HepG2 (cell line): Measurements from ENCODE around the gene PAN2. TPM values are rescaled to one million over a fixed set of nuclear protein-coding genes. Genes with fewer than 3 reads are reported as not detected.
A peak's percentile ranks its signal among the peaks of the same experiment; 100 is the strongest.

Experiments used
- HINFP ChIP-seq: sonication (generic); formaldehyde crosslinking; IDR thresholded peaks from 2 replicates; pipeline ENCODE4 v1.4.0; 2020; ENCODE audit warnings: low read depth, mild to moderate bottlenecking, missing genetic modification reagents
- KDM4B ChIP-seq: sonication (generic); formaldehyde crosslinking; IDR thresholded peaks from 2 replicates; pipeline ENCODE4 v1.4.0; 2020; ENCODE audit warnings: missing genetic modification reagents
- ZBTB26 ChIP-seq: IDR thresholded peaks from 2 replicates; pipeline ENCODE4 v1.6.1; 2016; ENCODE audit warnings: missing compliant biosample characterization, missing genetic modification reagents, borderline replicate concordance
- ZBTB4 ChIP-seq: sonication (generic); formaldehyde crosslinking; IDR thresholded peaks from 2 replicates; pipeline ENCODE4 v1.4.0; 2020; ENCODE audit warnings: missing genetic modification reagents, mild to moderate bottlenecking, borderline replicate concordance
- ZBTB40 ChIP-seq, 2 experiments: fragments of 450-650 bp in 1 of 2; sonication (generic) in 1 of 2; formaldehyde crosslinking in 1 of 2; IDR thresholded peaks; 2 replicates each; pipeline versions ENCODE4 v1.6.1 to v1.8.0; 2016 to 2022; ENCODE audit warnings: antibody characterized with exemption in 1 of 2, mild to moderate bottlenecking in 1 of 2, missing genetic modification reagents in 1 of 2
- ZNF234 ChIP-seq: sonication (generic); formaldehyde crosslinking; conservative IDR thresholded peaks from 2 replicates; pipeline ENCODE4 v1.5.1; 2020; ENCODE audit warnings: mild to moderate bottlenecking, missing genetic modification reagents
- ZNF550 ChIP-seq: sonication (generic); formaldehyde crosslinking; IDR thresholded peaks from 2 replicates; pipeline ENCODE4 v1.4.0; 2020; ENCODE audit warnings: mild to moderate bottlenecking, missing genetic modification reagents, borderline replicate concordance
- ZNF614 ChIP-seq: IDR thresholded peaks from 2 replicates; pipeline ENCODE4 v1.6.1; 2018; ENCODE audit warnings: missing biosample characterization, missing genetic modification reagents, inconsistent platforms, borderline replicate concordance
- polyA plus RNA-seq, 8 experiments: library from polyadenylated mRNA; depleted of rRNA in 3 of 8; stranded (reverse) in 7 of 8; unstranded in 1 of 8; fragments of >200 nt; fragmentation: Illumina TruSeq in 4 of 8; extraction: Trizol in 4 of 8; gene quantifications; 2 replicates each; pipeline versions ENCODE4 v1.2.1 to v1.2.3, GENCODE V29; 2011 to 2016; ENCODE audit warnings: low read depth in 4 of 8, missing spikeins in 1 of 8, mixed read lengths in 1 of 8; ENCODE audit not compliant: insufficient read depth in 1 of 8
- total RNA-seq, 5 experiments: library from RNA; depleted of rRNA; stranded (reverse); fragments of >200 nt; fragmentation: Illumina TruSeq; extraction: Trizol; gene quantifications; 2 replicates each; pipeline ENCODE4 v1.2.3, GENCODE V29; 2016; ENCODE audit warnings: low read depth in 1 of 5

Gene PAN2
- total and polyA plus RNA-seq, 2 of the 13 experiments (the other 11 are each of a cell fraction or from before 2014, with no cell fraction given): 27.2 to 61.1 TPM

GRCh38 chr12:56266693-56267442 is 66.9 kb downstream of the PAN2 start, which contains the start of gene COQ10A (continued):
- TF ChIP-seq ZBTB40 (IDR thresholded peaks at IDR 0.05): no peak
- TF ChIP-seq ZBTB40 (CRISPR knock-in tag; IDR thresholded peaks at IDR 0.05): peak; percentile 26; the same call in 1 of the 2 replicates
- peak; percentile 70; the same call in 1 of the 2 replicates for TF ChIP-seq HINFP (CRISPR knock-in tag)
- peak; percentile 24; the same call in 1 of the 2 replicates for TF ChIP-seq ZNF614
- no peak for TF ChIP-seq ZNF234 (CRISPR knock-in tag)
- TF ChIP-seq ZBTB26 (CRISPR knock-in tag): peak; percentile 69; the same call in 1 of the 2 replicates
- TF ChIP-seq KDM4B (CRISPR knock-in tag): no peak
- 0 out of 2 replicates have a peak, but pooled peaks have one; percentile 34 for TF ChIP-seq ZNF550
- 0 out of 2 replicates have a peak, but pooled peaks have one; percentile 54 for TF ChIP-seq ZBTB4 (CRISPR knock-in tag)
